Trophoblast cell (in vitro differentiated cells and primary cell): Measurements from ENCODE around the gene CCDC124. TPM values are rescaled to one million over a fixed set of nuclear protein-coding genes. Genes with fewer than 3 reads are reported as not detected.
A peak's percentile ranks its signal among the peaks of the same experiment; 100 is the strongest.
"Not testable (repeated sequence)": the region's sequence is repeated elsewhere in the genome, so short reads cannot be mapped to it uniquely, and the experiment has no call there.

Experiments
- DNase-seq, 2 donors: peaks; one replicate each; pipeline ENCODE4 v3.0.0-alpha.2; 2016
- H2AFZ ChIP-seq: 2 replicates; pipeline ENCODE4 v1.6.1; 2013; ENCODE audit warnings: low read length, moderate library complexity, mild to moderate bottlenecking; ENCODE audit not compliant: insufficient read depth, poor library complexity
- H2AK5ac ChIP-seq: 2 replicates; pipeline ENCODE4 v1.6.1; 2013; ENCODE audit warnings: mild to moderate bottlenecking, low read length
- H2BK120ac ChIP-seq: 2 replicates; pipeline ENCODE4 v1.6.1; 2013; ENCODE audit warnings: low read length, mild to moderate bottlenecking, moderate library complexity; ENCODE audit not compliant: insufficient read depth, poor library complexity
- H2BK12ac ChIP-seq: 2 replicates; pipeline ENCODE4 v1.6.1; 2013; ENCODE audit warnings: mild to moderate bottlenecking, low read length, moderate library complexity
- H2BK5ac ChIP-seq: 2 replicates; pipeline ENCODE4 v1.6.1; 2013; ENCODE audit warnings: low read length, low read depth, moderate library complexity, mild to moderate bottlenecking; ENCODE audit not compliant: poor library complexity
- H3K14ac ChIP-seq: 2 replicates; pipeline ENCODE4 v1.6.1; 2013; ENCODE audit warnings: mild to moderate bottlenecking, low read length
- H3K18ac ChIP-seq: 2 replicates; pipeline ENCODE4 v1.6.1; 2013; ENCODE audit warnings: mild to moderate bottlenecking, low read length
- H3K23ac ChIP-seq: 2 replicates; pipeline ENCODE4 v1.6.1; 2013; ENCODE audit warnings: low read length
- H3K27ac ChIP-seq: 2 replicates; pipeline ENCODE4 v1.5.1; 2013; ENCODE audit warnings: low read depth, mild to moderate bottlenecking, inconsistent platforms, low read length, moderate library complexity
- H3K27me3 ChIP-seq: 2 replicates; pipeline ENCODE4 v1.6.1; 2013; ENCODE audit warnings: inconsistent platforms, mild to moderate bottlenecking, low read length, moderate library complexity; ENCODE audit not compliant: insufficient read depth
- H3K36me3 ChIP-seq, 2 experiments: 1 replicate in 1 of 2; 2 replicates in 1 of 2; pipeline ENCODE4 v1.6.1; 2013; ENCODE audit warnings: low read length in 2 of 2, mild to moderate bottlenecking in 2 of 2, moderate library complexity in 1 of 2; ENCODE audit not compliant: insufficient read depth in 2 of 2, control insufficient read depth in 1 of 2
- H3K4ac ChIP-seq: 2 replicates; pipeline ENCODE4 v1.6.1; 2013; ENCODE audit warnings: low read depth, mild to moderate bottlenecking, low read length, moderate library complexity
- H3K4me1 ChIP-seq, 2 experiments: 1 replicate in 1 of 2; 2 replicates in 1 of 2; pipeline ENCODE4 v1.6.1; 2013; ENCODE audit warnings: low read length in 2 of 2, mild to moderate bottlenecking in 2 of 2, moderate library complexity in 1 of 2; ENCODE audit not compliant: insufficient read depth in 2 of 2, control insufficient read depth in 1 of 2
- H3K4me2 ChIP-seq: 2 replicates; pipeline ENCODE4 v1.6.1; 2013; ENCODE audit warnings: inconsistent platforms, mild to moderate bottlenecking, low read length, moderate library complexity
- H3K4me3 ChIP-seq: 2 replicates; pipeline ENCODE4 v1.5.1; 2013; ENCODE audit warnings: mild to moderate bottlenecking, low read depth, low read length, inconsistent platforms
- H3K79me1 ChIP-seq: one replicate; pipeline ENCODE4 v1.6.1; 2013; ENCODE audit warnings: low read length
- H3K79me2 ChIP-seq: 2 replicates; pipeline ENCODE4 v1.6.1; 2013; ENCODE audit warnings: low read length, mild to moderate bottlenecking; ENCODE audit not compliant: control insufficient read depth, insufficient read depth, poor library complexity
- H3K9ac ChIP-seq: 2 replicates; pipeline ENCODE4 v1.6.1; 2013; ENCODE audit warnings: mild to moderate bottlenecking, low read length
- H3K9me3 ChIP-seq: 2 replicates; pipeline ENCODE4 v1.6.1; 2013; ENCODE audit warnings: low read depth, mild to moderate bottlenecking, control low read depth, inconsistent platforms, low read length; ENCODE audit not compliant: insufficient read depth
- H4K12ac ChIP-seq: 2 replicates; pipeline ENCODE4 v1.6.1; 2013; ENCODE audit warnings: low read depth, mild to moderate bottlenecking, low read length, moderate library complexity
- H4K8ac ChIP-seq: 2 replicates; pipeline ENCODE4 v1.6.1; 2013; ENCODE audit warnings: low read depth, mild to moderate bottlenecking, low read length, moderate library complexity
- H4K91ac ChIP-seq: one replicate; pipeline ENCODE4 v1.6.1; 2013; ENCODE audit warnings: low read depth, mild to moderate bottlenecking, low read length, moderate library complexity
- whole genome bisulfite sequencing: extraction: QIAGEN DNeasy Blood & Tissue Kit; methylation state at CpG from one replicate; pipeline ENCODE4 v1.1.7; 2013; ENCODE audit warnings: missing lambda C conversion rate; ENCODE audit not compliant: insufficient read length, insufficient coverage; ENCODE audit errors: extremely low coverage; 5-methylcytosine and 5-hydroxymethylcytosine counted together
- polyA plus RNA-seq: library from polyadenylated mRNA; stranded (reverse); fragments of 200-250 nt; gene quantifications from 2 replicates; pipeline ENCODE4 v1.2.3, GENCODE V29; 2013

Gene CCDC124
- polyA plus RNA-seq, result 82.1 and 84.6 TPM in 2 replicates

GRCh38 chr19:17932485-17933338, at the start of gene CCDC124:
Gene CCDC124 (plus strand): TSS chr19:17933015. CDS start chr19:17936421, 3,406 bp downstream.
- H4K91ac ChIP-seq, result peak within 1 kb of the TSS; percentile 82
- H4K12ac ChIP-seq, result peak within 1 kb of the TSS; percentile 33
- H3K36me3 ChIP-seq, result peaks cover 5 to 12% of the 10 kb centered on the region in 2 experiments
- H2BK5ac ChIP-seq, result peak within 1 kb of the TSS; percentile 77
- no peak within 1 kb of the TSS for H3K23ac ChIP-seq
- peak within 1 kb of the TSS; percentile 81 for H3K4ac ChIP-seq
- peak within 1 kb of the TSS; percentile 72 for H3K4me2 ChIP-seq
- H2BK12ac ChIP-seq, result peak within 1 kb of the TSS; percentile 38
- H3K9ac ChIP-seq, result peak within 1 kb of the TSS; percentile 93
- peak within 1 kb of the TSS; percentile 62 for H3K14ac ChIP-seq
- H3K27ac ChIP-seq, result no peak within 1 kb of the TSS
- H4K8ac ChIP-seq, result peak within 1 kb of the TSS; percentile 77
- peak; percentile 95 to 96 for DNase-seq
- H3K18ac ChIP-seq, result peak within 1 kb of the TSS; percentile 49
- H3K79me2 ChIP-seq, result peaks cover 5% of the 10 kb centered on the region
- peak within 1 kb of the TSS; percentile 72 for H2BK120ac ChIP-seq
- no CpG with 5 or more reads among the region's 64 CpGs for WGBS
- H2AK5ac ChIP-seq, result peak within 1 kb of the TSS; percentile 49
- H2AFZ ChIP-seq, result peak within 1 kb of the TSS; percentile 80
- H3K4me3 ChIP-seq, result peak within 1 kb of the TSS; percentile 79
- no peaks in the 10 kb centered on the region for H3K9me3 ChIP-seq
- peaks cover 9 to 14% of the 10 kb centered on the region in 2 experiments for H3K4me1 ChIP-seq
- peaks cover 8% of the 10 kb centered on the region for H3K79me1 ChIP-seq
- H3K27me3 ChIP-seq, result no peaks in the 10 kb centered on the region

GRCh38 chr19:17883627-17884410, 49.0 kb upstream of the CCDC124 start:
- Histone ChIP-seq H2AK5ac (no peak overlapping the region), H3K79me2 (no peaks in the 10 kb centered on the region), H3K14ac (no peak overlapping the region), H3K18ac (no peak overlapping the region), H3K23ac (no peak overlapping the region), H4K8ac (no peak overlapping the region), H3K4ac (no peak overlapping the region), H2BK5ac (no peak overlapping the region), H3K4me2 (no peak overlapping the region), H3K79me1 (no peaks in the 10 kb centered on the region), H2AFZ (no peak overlapping the region), H3K36me3 (no peaks in the 10 kb centered on the region), H3K4me3 (no peak overlapping the region), H2BK12ac (no peak overlapping the region), H3K9ac (no peak overlapping the region), H4K91ac (no peak overlapping the region), H3K9me3 (peaks cover 4% of the 10 kb centered on the region), H3K4me1 (no peaks in the 10 kb centered on the region), H3K27ac (no peak overlapping the region), H3K27me3 (no peaks in the 10 kb centered on the region), H2BK120ac (no peak overlapping the region), H4K12ac (no peak overlapping the region)
- peak; percentile 18 to 49 for DNase-seq
- no CpG with 5 or more reads among the region's 33 CpGs for WGBS

GRCh38 chr19:17886515-17886914, 46.3 kb upstream of the CCDC124 start:
- Histone ChIP-seq H2BK5ac (no peak overlapping the region), H2AFZ (no peak overlapping the region), H3K36me3 (no peaks in the 10 kb centered on the region), H3K4me3 (no peak overlapping the region), H3K27ac (no peak overlapping the region), H3K79me2 (no peaks in the 10 kb centered on the region), H3K23ac (no peak overlapping the region), H3K9me3 (peaks cover 3% of the 10 kb centered on the region), H4K8ac (no peak overlapping the region), H3K4me1 (no peaks in the 10 kb centered on the region), H4K91ac (no peak overlapping the region), H2BK120ac (no peak overlapping the region), H3K9ac (no peak overlapping the region), H4K12ac (no peak overlapping the region), H3K14ac (no peak overlapping the region), H2AK5ac (no peak overlapping the region), H3K79me1 (no peaks in the 10 kb centered on the region), H3K18ac (no peak overlapping the region), H3K27me3 (no peaks in the 10 kb centered on the region), H3K4ac (no peak overlapping the region), H3K4me2 (no peak overlapping the region), H2BK12ac (no peak overlapping the region)
- DNase-seq, result no peak
- WGBS, result no CpG with 5 or more reads among the region's 7 CpGs

- not testable (repeated sequence) for DNase-seq, H3K9me3 ChIP-seq, H3K27ac ChIP-seq, H3K9ac ChIP-seq, H3K36me3 ChIP-seq, H2BK120ac ChIP-seq, H3K79me1 ChIP-seq, H2AFZ ChIP-seq, H3K4me2 ChIP-seq, H2BK12ac ChIP-seq, H2AK5ac ChIP-seq, H3K4me3 ChIP-seq, H3K14ac ChIP-seq, H3K23ac ChIP-seq, H4K12ac ChIP-seq, H4K91ac ChIP-seq, H3K79me2 ChIP-seq, H3K4me1 ChIP-seq, H4K8ac ChIP-seq, H2BK5ac ChIP-seq, H3K4ac ChIP-seq, H3K27me3 ChIP-seq, H3K18ac ChIP-seq
- no CpG with 5 or more reads among the region's 4 CpGs for WGBS
Measured at GRCh38 chr19:17887221-17887620, 45.6 kb upstream of the CCDC124 start.
